ENCODE measurements around the gene ZFYVE16. TPM values are rescaled to one million over a fixed set of nuclear protein-coding genes. Genes with fewer than 3 reads are reported as not detected.
"Not testable (repeated sequence)": the region's sequence is repeated elsewhere in the genome, so short reads cannot be mapped to it uniquely, and the experiment has no call there.

The ZFYVE16 gene
- total RNA-seq, 2 experiments from 2014 or later, result 11.2 to 11.8 TPM

GRCh38 chr5:80492741-80493140 lies 84.9 kb downstream of the ZFYVE16 start:
- no peak for ATAC-seq
- DNase-seq, result no peak
- Mint-ChIP-seq H3K4me1 (peaks cover 10% of the 10 kb centered on the region), H3K27me3 (peaks cover 4% of the 10 kb centered on the region), H3K9me3 (ENCODE audit: low read depth) (no peaks in the 10 kb centered on the region), H3K36me3 (ENCODE audit: low read depth) (no peaks in the 10 kb centered on the region), H3K4me3 (no peak overlapping the region), H3K27ac (no peak overlapping the region)
- intact Hi-C loops (cut with DNase I, micrococcal nuclease), result no loop called here
- ChIA-PET POLR2A (no interaction called here), CTCF (no interaction called here)

GRCh38 chr5:80493443-80493842 lies 85.6 kb downstream of the ZFYVE16 start:
- H3K4me1 Mint-ChIP-seq; CTCF ChIA-PET; DNase-seq; intact Hi-C loops (cut with DNase I, micrococcal nuclease); H3K27me3 Mint-ChIP-seq; POLR2A ChIA-PET; H3K4me3 Mint-ChIP-seq; H3K9me3 Mint-ChIP-seq (ENCODE audit: low read depth); H3K27ac Mint-ChIP-seq; ATAC-seq; H3K36me3 Mint-ChIP-seq (ENCODE audit: low read depth): not testable (repeated sequence)

- no peaks in the 10 kb centered on the region for H3K27me3 Mint-ChIP-seq
- POLR2A ChIA-PET, result no interaction called here
- intact Hi-C loops (cut with DNase I, micrococcal nuclease), result loop anchor here in 1 of 2 experiments (1.0 kb wide), 1 partner anchor 40 kb away; no protein-coding TSS in a partner anchor
- no peak overlapping the region for H3K27ac Mint-ChIP-seq
- CTCF ChIA-PET, result no interaction called here
- H3K4me3 Mint-ChIP-seq, result no peak overlapping the region
- DNase-seq (no peak), ATAC-seq (no peak)
- no peaks in the 10 kb centered on the region for H3K9me3 Mint-ChIP-seq (ENCODE audit: low read depth)
- no peaks in the 10 kb centered on the region for H3K4me1 Mint-ChIP-seq
- no peaks in the 10 kb centered on the region for H3K36me3 Mint-ChIP-seq (ENCODE audit: low read depth)
Observed at GRCh38 chr5:80495891-80496290, 88.0 kb downstream of the ZFYVE16 start.

GRCh38 chr5:80502800-80503199 lies 94.9 kb downstream of the ZFYVE16 start:
- no peak for ATAC-seq
- Mint-ChIP-seq H3K4me3 (no peak overlapping the region), H3K27ac (no peak overlapping the region), H3K27me3 (no peaks in the 10 kb centered on the region), H3K4me1 (peaks cover 3% of the 10 kb centered on the region), H3K9me3 (ENCODE audit: low read depth) (no peaks in the 10 kb centered on the region), H3K36me3 (ENCODE audit: low read depth) (no peaks in the 10 kb centered on the region)
- intact Hi-C loops (cut with DNase I, micrococcal nuclease), result no loop called here
- ChIA-PET POLR2A (no interaction called here), CTCF (no interaction called here)
- DNase-seq, result no peak

- no peaks in the 10 kb centered on the region for H3K27me3 Mint-ChIP-seq
- H3K27ac Mint-ChIP-seq, result no peak overlapping the region
- peaks cover 3% of the 10 kb centered on the region for H3K4me1 Mint-ChIP-seq
- ChIA-PET POLR2A (no interaction called here), CTCF (no interaction called here)
- intact Hi-C loops (cut with DNase I, micrococcal nuclease), result no loop called here
- ATAC-seq, result no peak
- no peaks in the 10 kb centered on the region for H3K36me3 Mint-ChIP-seq (ENCODE audit: low read depth)
- no peaks in the 10 kb centered on the region for H3K9me3 Mint-ChIP-seq (ENCODE audit: low read depth)
- no peak for DNase-seq
- no peak overlapping the region for H3K4me3 Mint-ChIP-seq
Observed at GRCh38 chr5:80503641-80504040, 95.8 kb downstream of the ZFYVE16 start.

GRCh38 chr5:80504833-80505232 lies 97.0 kb downstream of the ZFYVE16 start:
- POLR2A ChIA-PET, result no interaction called here
- H3K4me3 Mint-ChIP-seq, result no peak overlapping the region
- H3K4me1 Mint-ChIP-seq, result peaks cover 3% of the 10 kb centered on the region
- intact Hi-C loops (cut with DNase I, micrococcal nuclease), result no loop called here
- H3K9me3 Mint-ChIP-seq (ENCODE audit: low read depth), result no peaks in the 10 kb centered on the region
- H3K36me3 Mint-ChIP-seq (ENCODE audit: low read depth), result no peaks in the 10 kb centered on the region
- DNase-seq, result no peak
- H3K27ac Mint-ChIP-seq, result no peak overlapping the region
- CTCF ChIA-PET, result interaction anchor here (0.6 kb wide), 2 partner anchors 38 to 754 kb away, joined by 3 read pairs; no protein-coding TSS in a partner anchor
- ATAC-seq, result no peak
- no peaks in the 10 kb centered on the region for H3K27me3 Mint-ChIP-seq

GRCh38 chr5:80507663-80508062 lies 99.8 kb downstream of the ZFYVE16 start:
- DNase-seq (no peak), ATAC-seq (no peak)
- Mint-ChIP-seq H3K4me3 (no peak overlapping the region), H3K4me1 (peaks cover 3% of the 10 kb centered on the region), H3K36me3 (ENCODE audit: low read depth) (no peaks in the 10 kb centered on the region), H3K27me3 (no peaks in the 10 kb centered on the region), H3K27ac (no peak overlapping the region), H3K9me3 (ENCODE audit: low read depth) (no peaks in the 10 kb centered on the region)
- ChIA-PET CTCF (interaction anchor here (1.1 to 1.4 kb wide), 2 partner anchors 26 to 27 kb away, joined by 3 read pairs; no protein-coding TSS in a partner anchor), POLR2A (interaction anchor here (0.7 kb wide), 1 partner anchor 83 kb away, joined by 3 read pairs; no protein-coding TSS in a partner anchor)
- intact Hi-C loops (cut with DNase I, micrococcal nuclease), result no loop called here

- Mint-ChIP-seq H3K27ac (no peak overlapping the region), H3K9me3 (ENCODE audit: low read depth) (no peaks in the 10 kb centered on the region), H3K4me1 (no peaks in the 10 kb centered on the region), H3K36me3 (ENCODE audit: low read depth) (no peaks in the 10 kb centered on the region), H3K27me3 (no peaks in the 10 kb centered on the region), H3K4me3 (no peak overlapping the region)
- no peak for ATAC-seq
- intact Hi-C loops (cut with DNase I, micrococcal nuclease), result no loop called here
- CTCF ChIA-PET, result interaction anchor here (1.3 to 1.4 kb wide), 2 partner anchors 27 to 163 kb away, joined by 3 read pairs; no protein-coding TSS in a partner anchor
- no peak for DNase-seq
- POLR2A ChIA-PET, result no interaction called here
Observed at GRCh38 chr5:80508844-80509243, 101.0 kb downstream of the ZFYVE16 start.

GRCh38 chr5:80509362-80509761 lies 101.5 kb downstream of the ZFYVE16 start:
- Mint-ChIP-seq H3K27me3 (no peaks in the 10 kb centered on the region), H3K27ac (no peak overlapping the region), H3K4me3 (no peak overlapping the region), H3K4me1 (no peaks in the 10 kb centered on the region), H3K36me3 (ENCODE audit: low read depth) (no peaks in the 10 kb centered on the region), H3K9me3 (ENCODE audit: low read depth) (no peaks in the 10 kb centered on the region)
- DNase-seq, result no peak
- ChIA-PET CTCF (interaction anchor here (1.3 kb wide), 1 partner anchor 163 kb away, joined by 3 read pairs; no protein-coding TSS in a partner anchor), POLR2A (no interaction called here)
- intact Hi-C loops (cut with DNase I, micrococcal nuclease), result no loop called here
- no peak for ATAC-seq

GRCh38 chr5:80516826-80517225 lies 109.0 kb downstream of the ZFYVE16 start:
- DNase-seq (peak; percentile 44), ATAC-seq (peak; percentile 76)
- no peak overlapping the region for H3K4me3 Mint-ChIP-seq
- CTCF ChIA-PET, result no interaction called here
- no peaks in the 10 kb centered on the region for H3K36me3 Mint-ChIP-seq (ENCODE audit: low read depth)
- no peak overlapping the region for H3K27ac Mint-ChIP-seq
- H3K9me3 Mint-ChIP-seq (ENCODE audit: low read depth), result no peaks in the 10 kb centered on the region
- H3K27me3 Mint-ChIP-seq, result no peaks in the 10 kb centered on the region
- H3K4me1 Mint-ChIP-seq, result peaks cover 4% of the 10 kb centered on the region
- POLR2A ChIA-PET, result no interaction called here
- intact Hi-C loops (cut with DNase I, micrococcal nuclease), result no loop called here

Other genes starting within 250 kb of the ZFYVE16 start
- 10 to 100 TPM; 28.1 to 36.0 TPM for gene SERINC5, start 152.0 kb upstream of the ZFYVE16 start, total RNA-seq
- gene SPZ1, start 88.1 kb upstream of the ZFYVE16 start, total RNA-seq, result not detected
- gene FAM151B, start 80.0 kb downstream of the ZFYVE16 start, total RNA-seq, result under 1 TPM; 0.63 to 0.75 TPM
- gene ANKRD34B, start 162.2 kb downstream of the ZFYVE16 start, total RNA-seq, result under 1 TPM in 1 of 2 experiments, not detected in 1; 0.07 TPM
- gene MSH3, start 246.6 kb downstream of the ZFYVE16 start, total RNA-seq, result 10 to 100 TPM; 25.6 to 27.1 TPM
- 100 to 1,000 TPM; 105 to 107 TPM for gene DHFR, start 246.9 kb downstream of the ZFYVE16 start, total RNA-seq